Activated CD8-positive, alpha-beta memory T cell treated with anti-CD3 and anti-CD28 coated beads, Interleukin-2, amount 50 U/mL, for 1 hour (primary cell): ENCODE results near the gene SYT17.

Experiments
- DNase-seq: peaks from one replicate; pipeline ENCODE4 v3.0.0-alpha.2; 2020; ENCODE audit errors: extremely low read depth

Gene SYT17

DNA sequence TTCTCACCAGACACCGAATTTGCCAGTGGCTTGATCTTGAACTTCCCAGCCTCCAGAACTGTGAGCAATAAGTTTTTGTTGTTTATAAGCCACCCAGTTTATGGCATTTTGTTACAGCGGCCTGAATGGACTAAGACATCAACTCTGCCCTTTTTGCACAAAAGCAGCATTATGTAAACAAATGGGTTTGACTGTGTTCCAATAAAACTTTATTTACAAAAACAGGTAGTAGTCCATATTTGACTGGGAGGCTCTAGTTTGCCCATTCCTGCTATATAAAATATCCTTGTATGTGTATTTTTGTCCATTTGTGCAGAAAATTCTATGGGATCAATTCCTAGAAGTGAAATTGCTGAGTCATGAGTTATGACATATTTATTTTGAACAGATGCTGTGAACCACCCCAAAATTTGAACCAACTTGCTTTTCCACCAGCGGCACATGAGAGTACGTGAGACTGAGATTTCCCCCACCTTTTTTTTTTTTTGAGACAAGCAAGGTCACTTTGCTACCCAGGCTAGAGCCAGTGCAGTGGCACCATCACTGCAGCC lies 96.2 kb downstream of the SYT17 start:
- no peak for DNase-seq

DNA sequence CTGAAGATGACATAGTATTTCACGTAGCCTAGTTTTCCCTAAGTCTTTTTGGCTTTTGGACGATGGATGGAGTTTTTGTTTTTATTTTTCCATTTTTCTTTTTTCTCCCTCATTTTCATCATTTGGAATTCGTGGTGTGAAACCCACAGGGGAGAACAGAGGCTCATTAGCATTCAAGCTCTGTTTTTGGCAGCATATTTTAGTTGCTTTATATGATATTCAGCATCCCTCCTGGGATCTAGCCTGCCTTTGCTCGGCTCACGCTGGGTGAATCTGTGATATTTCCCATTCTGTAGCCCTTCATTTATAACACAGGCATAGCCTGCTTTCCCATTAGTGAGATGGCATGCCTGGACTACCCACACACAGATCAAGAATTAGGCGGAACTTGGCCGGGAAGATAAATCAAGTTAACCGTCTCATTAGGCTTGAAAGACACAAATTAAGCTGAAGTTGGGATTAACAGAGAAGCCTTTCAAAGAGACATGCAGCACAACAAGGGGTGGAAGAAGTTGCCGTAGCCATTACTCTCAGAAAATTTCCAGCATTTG lies 97.4 kb downstream of the SYT17 start:
- DNase-seq: no peak

DNA sequence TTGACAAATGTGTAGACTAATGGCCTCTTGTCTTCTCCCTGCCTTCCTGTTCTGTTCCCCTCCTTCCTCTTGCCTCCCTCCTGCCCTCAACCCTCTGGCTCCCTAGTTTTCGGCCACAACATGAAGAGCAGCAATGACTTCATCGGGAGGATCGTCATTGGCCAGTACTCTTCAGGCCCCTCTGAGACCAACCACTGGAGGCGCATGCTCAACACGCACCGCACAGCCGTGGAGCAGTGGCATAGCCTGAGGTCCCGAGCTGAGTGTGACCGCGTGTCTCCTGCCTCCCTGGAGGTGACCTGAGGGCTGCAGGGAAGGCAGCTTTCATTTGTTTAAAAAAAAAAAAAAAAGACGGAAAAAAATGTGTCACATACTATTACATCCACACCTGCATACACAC lies 98.7 kb downstream of the SYT17 start:
- no peak for DNase-seq

DNA sequence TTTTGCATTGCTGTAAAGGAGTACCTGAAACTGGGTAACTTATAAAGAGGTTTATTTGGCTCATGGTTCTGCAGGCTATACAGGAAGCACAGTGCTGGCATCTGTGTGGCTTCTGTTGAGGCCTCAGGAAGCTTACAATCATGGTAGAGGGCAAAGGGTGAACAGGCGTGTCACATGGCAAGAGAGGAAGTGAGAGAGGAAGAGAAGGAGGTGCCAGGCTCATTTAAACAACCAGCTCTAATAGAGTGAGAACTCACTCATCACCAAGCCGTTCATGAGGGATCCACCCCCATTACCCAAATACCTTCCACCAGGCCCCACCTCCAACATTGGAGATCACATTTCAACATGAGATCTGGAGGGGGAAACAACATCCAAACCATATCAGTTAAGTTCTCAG lies 101.1 kb downstream of the SYT17 start:
- DNase-seq: no peak

DNA sequence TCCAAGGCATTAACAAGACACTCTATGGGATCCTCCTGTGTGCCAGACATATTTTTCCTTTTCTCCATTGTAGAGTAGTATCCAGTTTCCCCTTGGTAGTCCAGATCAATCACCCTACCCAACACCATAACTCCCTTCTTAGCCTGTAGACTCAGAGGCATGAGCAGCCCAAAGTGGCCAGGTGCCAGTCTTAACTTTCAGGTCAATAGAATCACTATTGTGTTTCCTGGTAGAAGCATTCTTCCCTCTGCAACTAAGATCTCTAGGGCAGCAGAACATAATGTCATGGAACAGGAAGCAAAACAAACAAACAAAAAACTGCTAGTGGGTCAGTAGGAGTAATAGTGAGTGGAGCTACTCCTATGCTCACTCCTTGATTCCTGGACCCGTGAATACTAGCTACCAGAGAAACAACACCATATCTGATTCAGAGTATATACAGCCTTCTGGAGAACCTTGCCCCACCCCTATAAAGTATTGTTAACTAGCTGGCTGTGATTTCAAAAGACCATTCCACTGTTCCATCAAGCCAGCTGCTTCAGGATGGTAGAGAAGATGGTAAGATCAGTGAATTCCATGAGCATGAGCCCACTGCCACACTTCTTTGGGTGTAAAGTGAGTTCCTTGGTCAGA lies 106.2 kb downstream of the SYT17 start:
- no peak for DNase-seq

DNA sequence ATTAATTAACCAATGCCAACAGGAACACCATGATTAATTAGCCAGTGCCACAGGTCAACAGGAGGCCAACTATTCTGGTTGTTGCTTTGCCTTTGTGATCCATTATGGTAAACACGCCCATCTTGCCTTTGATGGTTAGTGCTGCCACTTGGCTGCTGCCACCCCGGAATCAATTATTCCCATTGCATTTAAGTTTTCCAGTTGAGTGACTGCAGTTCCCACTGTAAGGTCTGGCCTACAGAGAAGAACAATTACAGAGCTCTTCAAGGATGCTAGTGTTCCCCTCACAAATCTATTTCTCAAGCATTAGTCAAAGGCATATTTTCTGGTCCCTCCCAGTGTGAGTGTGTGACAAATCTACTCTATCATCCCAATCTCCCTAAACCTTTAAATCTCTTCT lies 110.4 kb downstream of the SYT17 start:
- no peak for DNase-seq

DNA sequence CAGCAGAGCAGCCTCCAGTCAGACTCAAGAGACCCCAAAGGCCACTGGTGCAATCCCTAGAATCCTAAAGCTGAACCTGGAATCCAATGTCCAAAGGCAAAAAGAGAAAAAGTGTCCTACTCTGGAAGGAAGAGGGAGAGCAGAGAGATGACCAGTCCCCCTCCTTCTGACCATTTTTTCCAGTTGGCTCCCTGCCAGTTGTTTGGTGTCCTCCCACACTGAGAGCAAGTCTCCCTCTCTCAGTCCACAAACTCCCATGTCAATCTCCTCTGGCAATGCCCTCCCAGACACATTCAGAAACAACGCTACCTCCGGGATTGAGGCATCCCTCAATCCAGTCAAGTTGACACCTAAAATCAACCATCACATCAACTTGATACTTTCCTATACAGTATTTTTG lies 113.2 kb downstream of the SYT17 start:
- no peak for DNase-seq

DNA sequence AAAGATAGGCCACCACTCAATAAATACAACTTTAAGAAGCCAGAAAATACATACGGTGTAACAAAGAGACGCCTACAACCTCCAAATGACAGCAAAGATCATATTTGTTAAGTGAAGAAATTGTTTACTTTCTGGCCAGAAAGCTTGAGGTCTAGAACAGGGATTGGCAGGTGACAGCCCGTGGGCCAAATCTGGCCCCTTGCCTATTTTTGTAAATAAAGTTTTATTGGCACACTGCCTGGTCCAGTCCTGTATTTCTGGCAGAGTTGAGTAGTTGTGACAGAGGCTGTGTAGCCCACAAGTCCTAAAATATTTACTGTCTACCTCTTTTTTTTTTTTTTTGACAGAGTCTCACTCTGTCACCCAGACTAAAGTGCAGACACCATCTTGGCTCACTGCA lies 114.1 kb downstream of the SYT17 start:
- no peak for DNase-seq

DNA sequence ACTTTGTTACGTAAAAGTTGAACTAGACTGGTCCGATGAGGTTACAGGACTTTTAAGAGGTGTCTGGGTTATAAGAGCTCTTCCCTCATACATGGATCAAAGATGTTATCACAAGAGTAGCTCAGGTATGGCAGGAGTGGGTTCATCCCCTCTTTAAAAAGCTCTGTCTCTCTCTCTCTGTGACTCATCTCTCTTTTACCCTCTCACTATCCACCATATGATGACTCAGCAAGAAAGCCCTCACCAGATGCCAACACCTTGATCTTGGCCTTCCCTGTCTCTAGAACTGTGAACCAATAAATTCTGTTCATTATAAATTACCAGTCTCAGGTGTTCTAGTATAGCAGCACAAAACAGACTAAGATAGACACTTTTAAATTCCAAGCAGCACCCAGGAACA lies 115.6 kb downstream of the SYT17 start:
- DNase-seq: no peak

DNA sequence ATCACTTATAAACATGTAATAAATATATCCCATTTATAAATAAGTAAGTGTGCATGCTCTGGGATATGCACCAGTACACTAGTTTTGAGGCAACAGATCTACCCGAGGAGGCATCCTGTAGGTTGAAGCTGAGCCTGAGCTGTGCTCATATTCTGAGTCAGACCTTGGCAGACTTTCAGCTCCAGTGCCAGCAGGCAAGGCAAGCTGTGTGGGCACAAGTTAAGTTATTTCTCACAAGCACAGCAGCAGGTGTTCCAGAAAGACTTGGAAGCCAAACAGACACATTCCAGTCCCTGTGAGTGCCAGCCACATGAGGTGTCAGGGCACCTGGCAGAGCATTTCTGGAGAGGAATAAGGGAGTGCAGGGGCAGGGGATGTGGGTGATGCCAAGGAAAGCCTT lies 116.2 kb downstream of the SYT17 start:
- no peak for DNase-seq

DNA sequence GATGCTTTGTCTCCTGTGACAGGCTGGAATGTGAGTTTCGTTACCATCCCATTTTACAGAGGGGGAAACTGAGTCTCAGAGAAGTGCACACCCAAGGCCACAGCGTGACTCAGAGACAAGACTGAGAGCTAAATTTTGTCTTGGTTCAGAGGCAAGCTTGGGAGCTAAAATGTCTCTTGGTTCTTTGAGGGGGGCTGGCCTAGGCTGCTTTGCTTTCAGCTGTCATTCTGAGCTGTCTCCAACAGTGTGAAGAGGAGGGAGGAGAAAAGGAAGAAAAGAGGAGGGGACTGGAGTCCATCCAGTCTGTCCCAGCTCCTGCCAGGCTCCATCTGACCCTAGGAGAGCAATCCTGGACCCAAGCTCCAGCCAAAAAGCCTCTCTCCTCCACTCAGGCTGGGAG lies 117.4 kb downstream of the SYT17 start, which contains the start of gene CLEC19A:
Gene CLEC19A, plus strand, starts transcription at position 301 of the 400 bp plus-strand sequence. CDS start 121 bp downstream, outside the sequence.
- no peak for DNase-seq

DNA sequence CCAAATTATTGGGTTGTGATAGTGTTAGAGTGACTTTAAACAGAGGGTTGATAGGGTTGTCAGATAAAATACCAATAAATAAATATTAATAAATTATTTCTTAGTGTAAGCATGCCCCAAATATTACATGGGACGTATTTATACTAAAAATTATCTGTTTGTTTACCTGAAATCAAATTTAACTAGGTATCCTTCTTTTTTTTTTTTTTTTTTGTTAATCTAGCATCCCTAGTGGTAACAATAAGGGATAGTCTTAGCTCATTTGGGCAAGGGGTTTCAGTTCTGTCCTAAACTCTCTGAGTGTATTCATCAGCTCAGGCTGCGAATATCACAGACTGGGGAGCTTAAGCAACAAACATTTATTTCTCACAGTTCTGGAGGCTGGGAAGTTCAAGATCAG lies 118.8 kb downstream of the SYT17 start:
- DNase-seq: no peak

DNA sequence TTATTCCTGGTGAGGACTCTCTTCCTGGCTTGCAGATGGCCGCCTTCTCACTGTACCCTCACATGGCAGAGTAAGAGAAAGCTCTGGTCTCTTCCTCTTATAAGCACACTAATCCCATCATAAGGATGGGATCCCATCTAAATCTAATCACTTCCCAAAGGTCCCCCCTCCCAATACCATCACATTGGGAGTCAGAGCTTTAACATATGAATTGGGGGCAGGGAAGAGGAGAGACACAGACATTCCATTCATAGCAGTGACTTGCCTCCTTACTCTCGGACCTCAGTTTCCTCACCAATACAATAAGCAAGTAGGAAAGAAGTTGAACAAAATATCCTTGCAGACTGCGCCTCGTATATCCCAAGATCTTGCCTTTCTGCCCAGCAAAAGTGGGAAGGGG lies 119.2 kb downstream of the SYT17 start:
- no peak for DNase-seq

DNA sequence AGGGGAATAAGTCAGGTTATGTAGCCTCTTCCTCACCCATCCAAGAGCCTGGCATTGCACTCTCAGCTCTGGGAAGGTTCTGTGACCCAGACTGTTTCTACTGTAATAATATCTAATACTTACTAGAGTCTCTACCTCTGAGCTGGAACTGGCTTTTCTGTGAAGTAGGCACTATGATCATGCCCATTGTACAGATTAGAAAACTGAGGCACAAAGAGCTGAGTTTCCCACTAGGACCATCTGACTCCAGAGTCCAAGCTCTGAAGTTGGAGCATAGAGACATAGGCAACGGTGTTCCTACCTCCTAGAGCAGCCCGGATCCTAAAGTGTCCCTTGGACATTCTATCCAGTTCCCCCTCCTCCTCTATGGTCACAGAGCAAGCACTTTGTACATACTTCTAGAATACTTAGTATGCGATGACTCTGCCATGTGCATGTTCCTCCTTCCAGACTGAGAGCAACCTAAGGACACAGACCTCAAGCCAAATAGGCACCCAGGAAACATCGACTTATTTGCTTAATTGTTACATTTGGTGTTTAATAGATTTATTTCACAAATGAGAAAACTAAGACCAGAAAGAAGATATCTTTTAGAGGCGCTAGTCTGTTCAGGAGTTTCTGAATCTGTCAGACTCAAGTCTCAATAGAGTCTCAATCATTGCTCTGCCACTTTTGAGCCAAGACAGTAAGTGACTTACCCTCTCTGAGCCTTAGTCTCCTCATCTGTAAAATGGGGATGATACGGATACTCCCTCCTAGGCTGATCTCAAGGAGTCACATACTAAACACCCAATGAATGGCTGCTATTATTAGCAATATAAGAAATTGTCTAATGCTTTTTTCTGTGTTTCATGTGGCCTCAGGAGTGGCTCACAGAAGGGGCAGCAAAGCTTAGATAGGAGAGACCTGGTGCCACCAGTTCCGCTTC lies 121.1 kb downstream of the SYT17 start:
- no peak for DNase-seq

DNA sequence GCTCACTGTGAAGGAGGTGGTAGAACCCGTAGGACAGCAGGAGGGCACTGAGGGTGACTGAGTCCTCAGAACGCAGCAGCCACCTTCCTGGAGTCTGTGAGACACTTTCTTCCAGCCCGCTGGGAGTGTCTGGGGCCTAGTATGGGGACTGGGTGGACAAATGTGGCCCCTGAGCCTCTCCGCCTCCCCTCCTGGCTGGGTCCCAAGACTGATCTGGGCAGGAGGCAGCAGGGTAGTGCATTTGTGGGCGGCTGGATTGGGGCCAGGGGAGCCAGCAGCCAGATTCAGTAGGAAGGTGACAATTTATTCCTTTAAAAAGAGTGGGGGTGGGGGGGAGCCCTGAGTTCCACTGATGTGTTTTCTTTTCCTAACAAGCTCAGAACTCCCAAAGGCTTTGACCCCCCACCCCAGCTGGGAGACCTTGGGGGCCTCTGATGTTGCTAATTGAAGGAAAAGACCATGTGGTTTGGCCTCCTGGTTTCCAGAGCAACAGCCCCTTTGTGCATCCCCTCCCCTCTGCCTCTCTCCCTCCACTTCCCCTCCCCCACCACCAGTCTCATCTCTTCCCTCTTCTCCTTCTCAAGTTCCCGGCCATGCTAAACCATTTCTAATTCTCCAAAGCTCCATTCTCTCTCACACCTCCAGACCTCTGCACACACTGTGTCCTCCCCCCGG lies 121.9 kb downstream of the SYT17 start:
- no peak for DNase-seq

DNA sequence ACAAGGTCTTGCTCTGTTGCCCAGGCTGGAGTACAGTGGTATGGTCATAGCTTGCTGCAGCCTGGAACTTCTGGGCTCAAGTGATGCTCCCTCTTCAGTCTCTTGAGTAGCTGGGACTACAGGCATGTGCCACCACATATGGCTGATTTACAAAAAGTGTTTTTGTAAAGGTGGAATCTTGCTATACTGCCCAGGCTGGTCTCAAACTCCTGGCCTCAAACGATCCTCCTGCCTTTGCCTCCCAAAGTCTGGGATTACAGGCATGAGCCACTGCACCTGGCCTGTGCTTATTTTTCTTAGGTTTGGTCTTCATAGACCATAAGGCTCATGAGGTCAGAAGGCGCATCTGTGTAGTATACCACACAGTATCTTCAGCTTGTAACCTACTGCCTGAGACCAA lies 122.8 kb downstream of the SYT17 start:
- DNase-seq: no peak

DNA sequence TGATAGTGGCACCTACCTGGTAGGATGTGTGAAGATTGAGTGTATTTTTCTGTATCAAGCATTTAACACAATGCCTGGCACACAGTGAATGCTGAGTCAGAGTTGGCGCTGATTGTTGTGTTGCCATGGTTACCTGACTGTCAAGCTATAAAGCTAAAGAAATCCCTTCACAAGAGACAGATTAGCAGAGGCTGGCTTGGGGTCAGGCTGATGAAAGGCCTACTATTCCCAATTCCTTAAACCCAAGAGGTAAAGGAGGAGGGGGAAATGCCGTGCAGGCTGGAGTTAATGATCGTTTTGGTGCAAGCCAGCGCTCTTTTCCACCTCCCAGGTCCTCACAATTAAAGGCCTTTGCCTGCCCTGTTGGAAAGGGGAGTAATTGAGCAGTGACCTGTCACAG lies 123.4 kb downstream of the SYT17 start:
- no peak for DNase-seq

DNA sequence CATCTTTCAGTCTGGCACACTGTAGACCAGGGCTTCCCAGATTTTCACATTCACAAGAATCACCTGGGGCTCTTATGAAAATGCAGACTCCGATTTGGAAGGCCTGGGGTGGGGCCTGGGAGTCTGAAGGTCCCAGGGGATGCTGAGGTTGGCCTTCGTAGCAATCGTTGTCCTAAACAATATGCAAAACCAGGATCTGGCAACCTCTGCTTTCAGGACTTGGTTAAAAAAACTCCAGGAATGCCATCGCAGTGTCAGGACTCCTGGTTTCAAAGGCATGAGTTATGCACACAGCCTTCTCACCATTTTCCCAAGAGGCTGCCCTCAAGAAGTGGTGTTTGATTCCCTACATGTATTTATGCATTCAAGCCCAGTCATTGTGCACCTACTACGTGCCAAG lies 124.1 kb downstream of the SYT17 start:
- no peak for DNase-seq

DNA sequence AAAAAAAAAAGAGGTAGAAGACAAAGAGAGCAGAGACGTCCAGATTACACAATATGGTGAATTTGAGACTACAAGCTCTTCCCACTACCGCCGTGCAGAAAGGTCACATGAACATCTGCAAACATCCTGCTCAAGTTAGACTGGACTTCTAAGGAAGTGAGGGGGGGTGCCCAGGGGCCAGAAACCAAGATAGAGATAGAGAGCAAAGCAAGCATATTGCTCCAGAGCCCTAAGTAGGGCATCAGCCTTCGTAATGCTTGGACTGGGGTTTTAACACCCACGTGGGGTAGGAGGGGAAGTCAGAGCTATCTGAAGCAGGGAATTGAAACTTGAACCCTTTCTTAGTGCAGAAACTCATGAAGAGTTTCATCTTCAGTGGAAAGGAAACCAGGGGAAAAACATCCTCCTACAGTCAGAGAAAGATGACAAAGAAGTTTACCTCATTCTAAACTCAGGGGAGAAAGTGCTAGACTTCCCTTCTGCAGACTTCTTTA lies 126.2 kb downstream of the SYT17 start:
- DNase-seq: no peak

DNA sequence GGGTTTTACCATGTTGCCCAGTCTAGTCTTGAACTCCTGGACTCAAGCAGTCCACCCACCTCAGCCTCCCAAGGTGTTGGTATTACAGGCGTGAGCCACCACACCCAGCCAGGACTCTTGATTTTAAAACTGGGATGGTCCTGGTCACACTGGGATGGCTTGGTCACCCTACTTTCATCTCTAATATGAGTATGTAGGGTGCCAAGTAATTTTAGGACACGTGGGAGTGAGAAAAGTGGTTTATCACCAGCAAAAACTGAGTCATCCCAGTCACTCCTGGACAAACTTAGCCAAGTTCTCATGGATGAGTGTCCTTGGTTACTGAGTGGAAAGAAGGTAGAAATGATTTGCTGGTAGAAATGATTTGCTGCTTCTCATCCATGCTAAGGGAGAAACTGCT lies 127.4 kb downstream of the SYT17 start:
- DNase-seq: no peak

DNA sequence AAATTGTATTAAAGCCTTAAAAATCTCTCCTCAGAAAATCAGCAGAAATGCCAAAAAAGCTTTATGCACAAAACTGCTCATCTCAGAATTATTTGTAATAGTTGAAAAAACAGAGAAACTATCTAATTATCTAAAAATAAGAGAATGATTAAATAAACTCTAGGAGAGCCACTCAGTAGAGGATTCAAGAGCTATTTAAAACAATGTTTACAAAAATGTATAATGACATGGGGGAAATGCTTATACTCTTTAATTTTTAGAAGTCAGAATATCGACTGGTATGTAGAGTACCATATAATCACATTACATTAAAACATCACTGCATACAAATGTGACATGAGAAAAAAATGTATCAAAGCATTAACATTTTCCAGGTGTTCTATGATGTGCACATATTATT lies 129.4 kb downstream of the SYT17 start:
- DNase-seq: no peak

DNA sequence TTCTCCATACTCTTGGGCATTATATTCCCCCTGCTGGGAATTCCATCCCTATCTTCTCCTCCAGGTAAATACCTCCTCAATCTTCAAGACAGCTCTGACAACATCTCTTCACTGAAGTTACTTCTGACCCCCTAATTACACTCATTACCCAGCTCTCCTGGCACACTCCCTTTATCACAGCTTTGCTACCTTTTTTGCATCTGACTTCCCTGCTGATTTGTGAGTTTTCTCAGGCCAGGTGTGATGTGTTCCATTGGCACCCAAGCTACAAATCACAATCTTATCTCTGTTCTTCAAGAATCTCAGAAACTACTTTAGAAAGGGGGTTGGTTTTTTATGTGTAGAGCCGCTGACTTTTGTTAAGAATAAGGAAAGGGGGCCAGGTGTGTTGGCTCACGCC lies 131.5 kb downstream of the SYT17 start:
- no peak for DNase-seq
